Body of pancreas (tissue), 4 donors: ENCODE data around the gene SMIM14.

ENCODE experiments used
- POLR2A ChIP-seq, 3 donors: fragments of 450-650 bp; IDR thresholded peaks; one replicate each; pipeline ENCODE4 v1.6.1; 2016; ENCODE audit warnings: antibody characterized with exemption in 3 of 3, mild to moderate bottlenecking in 2 of 3
- TF ChIP-seq, protein P1 (sequence below), 7 experiments: fragments of 450-650 bp in 4 of 7; fragments of 200-600 bp in 3 of 7; sonication (generic) in 3 of 7; IDR thresholded peaks; one replicate each; pipeline ENCODE4 v1.5.1; 2016 to 2019; ENCODE audit warnings: antibody characterized with exemption in 7 of 7

DNA sequence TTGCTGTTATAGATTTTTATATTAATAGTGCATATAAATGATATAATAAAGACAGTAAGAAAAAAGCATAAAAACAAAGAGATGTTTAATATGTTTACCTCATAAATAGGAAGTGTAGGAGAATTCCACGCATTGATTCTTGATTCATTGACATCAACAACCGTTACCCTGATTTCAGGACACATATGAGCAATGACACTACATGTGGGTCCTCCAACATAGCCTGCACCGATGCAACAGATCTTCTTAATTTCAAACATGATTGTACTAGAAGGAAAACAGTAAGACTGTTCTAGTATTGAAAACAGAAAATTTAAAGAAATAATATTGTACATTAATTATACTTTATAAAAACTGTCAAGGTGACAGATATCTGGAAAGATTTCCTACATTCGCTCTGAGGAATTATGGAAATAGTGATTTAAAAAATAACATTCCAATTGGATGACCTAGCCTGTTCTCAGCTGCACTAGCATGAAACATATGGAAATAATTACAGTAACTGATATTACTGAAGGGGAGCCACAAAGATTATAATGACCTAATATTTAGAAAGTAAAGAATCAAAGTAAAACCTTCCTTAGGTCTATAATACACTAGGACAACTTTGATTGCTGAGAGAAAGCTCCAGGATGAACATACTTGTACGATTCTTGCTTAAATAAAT, 117.3 kb downstream of the SMIM14 start:
- TF ChIP-seq, protein P1, sequence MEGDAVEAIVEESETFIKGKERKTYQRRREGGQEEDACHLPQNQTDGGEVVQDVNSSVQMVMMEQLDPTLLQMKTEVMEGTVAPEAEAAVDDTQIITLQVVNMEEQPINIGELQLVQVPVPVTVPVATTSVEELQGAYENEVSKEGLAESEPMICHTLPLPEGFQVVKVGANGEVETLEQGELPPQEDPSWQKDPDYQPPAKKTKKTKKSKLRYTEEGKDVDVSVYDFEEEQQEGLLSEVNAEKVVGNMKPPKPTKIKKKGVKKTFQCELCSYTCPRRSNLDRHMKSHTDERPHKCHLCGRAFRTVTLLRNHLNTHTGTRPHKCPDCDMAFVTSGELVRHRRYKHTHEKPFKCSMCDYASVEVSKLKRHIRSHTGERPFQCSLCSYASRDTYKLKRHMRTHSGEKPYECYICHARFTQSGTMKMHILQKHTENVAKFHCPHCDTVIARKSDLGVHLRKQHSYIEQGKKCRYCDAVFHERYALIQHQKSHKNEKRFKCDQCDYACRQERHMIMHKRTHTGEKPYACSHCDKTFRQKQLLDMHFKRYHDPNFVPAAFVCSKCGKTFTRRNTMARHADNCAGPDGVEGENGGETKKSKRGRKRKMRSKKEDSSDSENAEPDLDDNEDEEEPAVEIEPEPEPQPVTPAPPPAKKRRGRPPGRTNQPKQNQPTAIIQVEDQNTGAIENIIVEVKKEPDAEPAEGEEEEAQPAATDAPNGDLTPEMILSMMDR (IDR thresholded peaks at IDR 0.05), result no peak
- TF ChIP-seq POLR2A (IDR thresholded peaks at IDR 0.05), result no peak
